Smooth muscle cell of the brain vasculature (primary cell): ENCODE data around the gene SLC6A2.

Experiments
- DNase-seq: peaks from one replicate; pipeline ENCODE4 v3.0.0-alpha.2; 2012; ENCODE audit warnings: low read depth, low spot score

Gene SLC6A2

DNA sequence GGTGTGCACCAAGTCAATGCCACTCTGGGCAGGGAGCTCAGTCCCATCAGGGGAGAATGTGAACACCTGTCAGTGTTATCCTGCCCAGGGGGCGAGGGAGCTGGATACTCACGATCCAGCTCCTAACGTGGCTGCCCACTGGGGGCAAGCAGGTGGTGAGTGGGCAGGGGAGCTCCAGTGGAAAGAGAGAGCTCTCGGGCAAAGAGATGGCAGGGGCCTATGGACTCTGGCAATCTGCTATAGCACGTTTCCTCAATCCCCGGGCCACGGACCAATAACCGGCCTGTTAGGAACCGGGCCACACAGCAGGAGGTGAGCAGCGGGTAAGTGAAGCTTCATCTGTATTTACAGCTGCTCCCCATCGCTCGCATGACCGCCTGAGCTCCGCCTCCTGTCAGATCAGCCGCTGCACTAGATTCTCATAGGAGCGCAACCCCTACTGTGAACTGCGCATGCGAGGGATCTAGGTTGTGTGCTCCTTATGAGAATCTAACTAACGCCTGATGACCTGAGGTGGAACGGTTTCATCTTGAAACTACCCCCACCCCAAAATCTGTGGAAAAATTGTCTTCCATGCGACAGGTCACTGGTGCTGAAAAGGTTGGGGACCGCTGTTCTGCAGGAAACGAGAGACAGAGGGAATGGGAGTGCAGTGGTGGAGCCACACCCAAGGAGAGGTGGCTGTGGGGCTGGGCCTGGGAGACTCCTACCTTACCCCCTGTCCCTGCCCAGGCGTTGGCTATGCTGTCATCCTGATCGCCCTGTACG lies 15.6 kb downstream of the SLC6A2 start:
- DNase-seq = no peak

DNA sequence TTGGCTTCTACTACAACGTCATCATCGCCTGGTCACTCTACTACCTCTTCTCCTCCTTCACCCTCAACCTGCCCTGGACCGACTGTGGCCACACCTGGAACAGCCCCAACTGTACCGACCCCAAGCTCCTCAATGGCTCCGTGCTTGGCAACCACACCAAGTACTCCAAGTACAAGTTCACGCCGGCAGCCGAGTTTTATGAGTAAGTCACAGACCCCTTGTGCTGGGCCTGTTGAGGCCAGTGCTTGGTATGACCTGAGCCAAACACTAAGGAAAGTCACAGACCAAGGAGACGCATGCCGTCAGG lies 16.1 kb downstream of the SLC6A2 start:
- DNase-seq = no peak

DNA sequence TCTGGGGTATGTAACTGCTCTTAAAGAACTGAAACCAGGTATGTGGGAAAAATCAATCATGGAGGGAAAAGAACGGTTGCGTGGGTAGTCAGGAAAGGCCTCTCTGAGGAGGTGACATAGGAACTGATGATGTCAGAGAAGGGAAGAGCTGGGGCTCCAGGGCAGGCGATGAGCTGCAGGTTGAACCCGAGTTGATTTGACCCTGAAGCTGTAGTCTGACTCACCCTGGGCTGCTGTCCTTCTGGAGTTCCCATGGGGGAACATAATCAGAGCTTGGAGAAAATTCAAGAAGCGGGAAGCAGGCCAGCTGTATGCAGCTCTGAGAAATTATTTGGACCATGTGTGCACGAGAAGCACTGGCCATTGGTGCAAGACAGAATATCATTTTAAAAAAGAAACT lies 16.7 kb downstream of the SLC6A2 start:
- no peak for DNase-seq

DNA sequence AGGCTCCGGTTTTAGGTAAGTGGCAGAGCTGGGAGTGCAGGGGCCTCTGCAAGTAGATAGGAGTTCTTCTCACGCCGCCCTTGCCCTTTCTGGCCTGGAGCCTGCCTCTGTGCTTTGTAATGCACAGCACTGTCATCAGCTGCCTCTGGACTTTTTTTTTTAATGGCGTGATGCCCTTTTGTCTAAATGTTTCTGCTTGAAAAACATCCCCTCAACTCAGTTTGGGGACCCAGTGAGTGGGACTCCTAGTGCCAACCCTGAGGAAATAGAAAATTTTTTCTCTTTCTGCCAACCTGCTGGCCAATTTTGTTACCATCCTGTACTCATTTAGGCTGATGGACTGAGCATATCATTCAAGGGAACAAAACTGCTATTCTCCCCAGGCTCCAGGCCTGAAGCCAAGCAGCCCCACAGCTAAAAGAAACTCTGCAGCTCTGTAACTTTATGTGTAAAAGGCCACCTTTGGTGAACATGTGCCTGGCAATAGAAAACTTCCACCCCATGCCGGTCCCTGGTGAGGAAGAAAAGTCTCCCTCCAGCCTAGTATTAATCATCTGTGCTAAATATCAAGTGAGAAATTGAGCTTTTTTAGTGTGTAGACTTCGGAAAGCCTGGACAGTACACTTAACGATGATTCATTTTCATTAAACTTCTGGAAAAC lies 22.5 kb downstream of the SLC6A2 start:
- DNase-seq = no peak

DNA sequence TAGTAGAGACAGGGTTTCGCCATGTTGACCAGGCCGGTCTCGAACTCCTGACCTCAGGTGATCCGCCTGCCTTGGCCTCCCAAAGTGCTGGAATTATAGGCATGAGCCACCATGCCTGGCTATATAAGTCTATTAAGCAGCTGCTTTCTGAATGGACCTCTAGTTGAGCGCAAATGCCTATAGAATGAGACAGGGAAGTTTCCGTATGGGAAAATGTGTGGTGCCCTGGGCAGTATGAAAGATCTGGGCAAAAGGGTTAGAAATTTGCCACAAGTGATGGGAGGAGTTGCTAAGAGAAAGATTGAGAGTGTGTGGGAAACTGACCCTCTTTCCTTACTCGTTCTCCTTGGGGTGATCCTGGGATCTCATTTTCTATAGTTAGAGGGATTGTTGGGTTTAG lies 26.3 kb downstream of the SLC6A2 start:
- DNase-seq = no peak

DNA sequence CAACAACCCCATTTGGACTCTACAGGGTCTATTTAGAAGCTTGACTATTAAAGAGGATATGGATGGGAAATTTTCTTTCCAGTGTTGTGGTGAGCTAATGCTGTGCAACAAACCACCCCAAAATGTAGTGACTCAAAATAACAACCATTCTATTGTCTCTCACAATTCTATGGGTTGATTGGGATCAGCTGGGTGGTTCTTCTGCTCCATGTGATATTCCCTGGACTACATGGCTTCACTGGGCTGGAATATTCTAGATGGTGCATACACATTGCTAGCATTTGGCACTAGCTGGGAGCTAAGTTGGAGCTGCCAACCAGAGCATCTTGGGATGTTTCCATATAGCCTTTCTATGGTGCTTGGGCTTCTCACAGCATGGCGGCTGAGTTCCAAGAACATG lies 30.2 kb downstream of the SLC6A2 start:
- DNase-seq = no peak

DNA sequence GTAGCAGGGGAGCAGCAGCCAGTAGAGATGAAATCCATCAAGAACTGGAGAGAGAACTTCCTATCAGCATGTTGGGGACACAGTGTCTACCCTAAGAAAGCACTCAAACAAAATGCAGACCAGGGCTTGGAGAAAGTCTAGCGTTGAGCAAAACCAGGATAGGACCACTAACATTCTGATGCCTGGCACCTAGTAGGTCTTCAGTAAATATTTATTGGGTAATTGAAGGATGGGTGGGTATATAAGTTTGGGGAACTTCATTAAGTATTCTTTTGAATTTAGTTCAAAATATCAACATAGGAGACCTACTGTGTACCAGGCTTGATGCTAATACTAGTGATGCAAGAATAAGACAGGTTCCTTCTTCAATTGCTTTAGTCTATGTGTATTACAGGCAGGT lies 30.9 kb downstream of the SLC6A2 start:
- DNase-seq = no peak

DNA sequence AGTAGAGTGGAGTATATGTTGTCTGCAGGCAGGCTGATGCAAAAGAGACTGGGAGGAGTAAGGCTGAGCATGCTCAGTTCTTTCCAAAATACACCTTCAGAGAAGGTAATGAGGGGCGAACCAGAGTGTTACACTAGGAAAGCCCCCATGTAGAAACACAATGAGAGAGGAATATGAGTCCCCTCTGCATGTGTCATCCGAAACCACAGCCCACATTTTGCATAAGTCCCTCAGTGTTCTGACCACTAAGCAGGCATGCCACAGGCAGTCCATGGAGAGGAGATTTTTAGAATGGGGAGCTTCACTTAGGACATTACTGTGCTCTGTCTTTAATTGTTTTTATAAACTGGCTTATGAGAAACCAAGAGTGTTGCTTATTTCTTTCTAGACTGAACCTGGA lies 32.0 kb downstream of the SLC6A2 start:
- no peak for DNase-seq

DNA sequence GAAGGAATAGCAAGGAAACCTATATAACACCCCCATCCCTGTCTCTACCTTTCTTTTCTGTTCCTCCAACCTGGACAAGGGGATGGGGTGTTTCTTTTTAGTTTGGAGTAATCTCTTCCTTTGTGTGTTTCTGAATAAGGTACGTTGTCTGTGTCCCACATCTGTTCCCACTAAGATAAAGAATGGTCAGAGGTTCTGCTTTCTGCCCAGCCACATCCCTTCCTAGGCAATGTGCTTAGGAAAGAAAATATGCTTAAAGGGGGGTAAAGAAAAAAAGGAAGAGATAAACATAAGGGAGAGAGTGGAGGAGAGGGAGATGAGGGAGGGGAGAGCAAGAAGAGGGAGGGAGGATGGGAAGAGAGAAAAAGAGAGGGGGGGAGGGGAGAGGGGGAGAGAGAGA lies 35.1 kb downstream of the SLC6A2 start:
- no peak for DNase-seq

DNA sequence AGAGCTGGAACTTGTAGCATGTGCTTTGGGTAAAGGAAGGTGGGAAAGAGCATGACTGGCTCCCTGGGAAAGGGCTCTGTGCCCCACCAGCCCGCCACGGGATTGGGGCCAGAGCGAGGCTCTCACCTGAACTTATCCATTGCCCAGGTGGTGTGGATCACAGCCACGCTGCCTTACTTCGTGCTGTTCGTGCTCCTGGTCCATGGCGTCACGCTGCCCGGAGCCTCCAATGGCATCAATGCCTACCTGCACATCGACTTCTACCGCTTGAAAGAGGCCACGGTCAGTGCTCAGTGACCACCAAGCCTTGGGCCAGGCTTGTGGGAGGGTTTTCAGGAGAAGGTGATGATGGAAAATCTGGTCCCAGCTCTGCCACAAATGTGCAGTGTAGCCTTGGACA lies 36.0 kb downstream of the SLC6A2 start:
- DNase-seq = no peak

DNA sequence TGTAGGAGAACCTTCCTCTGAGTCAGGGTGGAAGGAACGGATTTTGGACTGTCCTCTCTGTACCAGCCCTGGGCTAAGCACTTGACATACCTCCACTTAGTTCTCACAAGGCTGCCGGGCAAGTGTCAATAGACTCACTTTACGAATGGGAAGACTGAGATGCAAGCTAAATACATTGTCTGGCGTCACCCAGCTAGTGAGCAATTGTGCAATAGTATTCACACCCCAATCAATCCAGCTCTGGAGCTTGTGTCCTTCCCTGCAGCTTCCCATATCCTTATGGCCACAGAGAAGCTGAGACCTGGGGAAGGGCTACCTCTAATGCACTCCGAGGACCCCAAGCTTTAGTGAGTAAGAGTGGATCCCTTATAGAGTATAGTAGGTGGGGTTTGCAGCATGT lies 39.8 kb downstream of the SLC6A2 start:
- DNase-seq = no peak

DNA sequence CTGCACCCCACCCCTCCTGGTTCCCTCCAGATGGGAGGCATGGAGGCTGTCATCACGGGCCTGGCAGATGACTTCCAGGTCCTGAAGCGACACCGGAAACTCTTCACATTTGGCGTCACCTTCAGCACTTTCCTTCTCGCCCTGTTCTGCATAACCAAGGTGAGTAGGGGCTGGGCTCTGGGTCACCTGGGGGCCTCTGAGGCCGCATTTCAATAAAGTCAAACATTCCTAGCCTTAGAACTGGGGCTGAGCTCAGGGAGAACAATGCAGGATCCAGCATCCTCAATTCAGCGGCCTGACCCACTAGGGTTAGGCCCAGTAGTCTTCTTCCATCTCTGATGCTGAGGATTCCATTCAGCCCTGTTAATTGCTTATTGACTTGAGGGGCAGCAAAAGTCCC lies 42.1 kb downstream of the SLC6A2 start:
- DNase-seq = no peak

DNA sequence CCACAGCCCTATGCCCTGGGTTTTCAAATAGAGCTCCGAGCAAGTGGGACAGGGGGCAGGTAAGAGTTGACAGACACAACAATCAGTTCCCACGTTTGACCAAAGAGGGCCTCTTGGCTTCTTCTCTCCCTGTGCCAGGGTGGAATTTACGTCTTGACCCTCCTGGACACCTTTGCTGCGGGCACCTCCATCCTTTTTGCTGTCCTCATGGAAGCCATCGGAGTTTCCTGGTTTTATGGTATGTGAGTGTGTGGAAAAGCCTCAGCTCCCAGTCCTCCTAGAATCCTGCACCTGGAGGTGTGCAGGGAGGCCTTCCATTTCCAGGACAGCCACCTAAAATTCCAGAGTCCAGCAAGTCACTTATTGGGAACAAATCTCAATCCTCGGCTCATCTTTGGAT lies 42.5 kb downstream of the SLC6A2 start:
- DNase-seq = no peak

DNA sequence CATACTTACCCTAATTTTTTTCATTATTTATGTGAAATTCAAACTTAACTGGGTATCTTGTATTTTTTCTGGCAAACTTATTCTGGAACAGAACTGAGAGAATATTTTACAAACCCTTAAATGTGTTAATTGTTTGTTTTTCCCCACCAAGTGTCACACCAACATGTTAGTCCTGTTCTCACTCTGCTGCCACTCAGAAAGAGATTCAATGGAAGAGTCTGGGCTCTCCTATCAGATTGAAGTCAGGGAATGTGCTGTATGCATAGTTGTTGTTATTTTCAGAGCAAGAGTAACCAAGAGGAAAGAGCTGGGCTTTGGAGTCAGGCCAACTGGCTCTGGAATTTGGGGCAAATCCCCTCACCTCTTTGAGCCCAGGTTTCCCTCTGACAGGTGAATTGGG lies 43.2 kb downstream of the SLC6A2 start:
- no peak for DNase-seq

DNA sequence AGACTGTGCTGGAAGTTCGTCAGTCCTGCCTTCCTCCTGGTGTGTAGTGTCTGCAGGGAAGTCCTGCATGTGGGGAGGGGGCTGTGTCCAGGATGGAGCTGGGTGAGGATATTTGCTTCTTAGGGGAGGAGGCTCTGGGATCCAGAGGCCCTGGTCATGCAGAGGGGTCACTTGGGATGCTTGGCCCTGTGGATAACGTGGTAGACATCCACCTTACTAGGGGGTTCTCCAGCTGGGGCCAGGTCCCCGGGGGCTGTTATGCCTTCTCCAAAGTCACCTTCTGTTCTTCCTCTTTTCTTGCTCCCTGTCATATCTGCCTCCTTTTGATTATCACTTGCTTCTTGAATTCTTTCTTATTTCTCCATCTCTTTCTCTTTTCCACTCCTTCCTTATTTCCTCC lies 43.8 kb downstream of the SLC6A2 start:
- no peak for DNase-seq

DNA sequence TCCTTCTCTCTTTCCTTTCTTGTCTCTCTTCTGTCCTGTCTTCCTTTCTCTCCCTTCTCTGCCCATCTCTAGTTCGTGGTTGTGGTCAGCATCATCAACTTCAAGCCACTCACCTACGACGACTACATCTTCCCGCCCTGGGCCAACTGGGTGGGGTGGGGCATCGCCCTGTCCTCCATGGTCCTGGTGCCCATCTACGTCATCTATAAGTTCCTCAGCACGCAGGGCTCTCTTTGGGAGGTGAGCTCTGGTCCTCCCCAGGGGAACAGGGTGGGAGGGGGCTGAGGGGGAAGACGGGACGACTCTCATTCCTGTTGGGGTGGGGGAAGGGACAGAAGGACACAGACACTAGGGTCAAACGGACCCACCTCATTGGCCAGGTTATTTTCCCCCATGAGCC lies 44.3 kb downstream of the SLC6A2 start:
- DNase-seq = no peak

DNA sequence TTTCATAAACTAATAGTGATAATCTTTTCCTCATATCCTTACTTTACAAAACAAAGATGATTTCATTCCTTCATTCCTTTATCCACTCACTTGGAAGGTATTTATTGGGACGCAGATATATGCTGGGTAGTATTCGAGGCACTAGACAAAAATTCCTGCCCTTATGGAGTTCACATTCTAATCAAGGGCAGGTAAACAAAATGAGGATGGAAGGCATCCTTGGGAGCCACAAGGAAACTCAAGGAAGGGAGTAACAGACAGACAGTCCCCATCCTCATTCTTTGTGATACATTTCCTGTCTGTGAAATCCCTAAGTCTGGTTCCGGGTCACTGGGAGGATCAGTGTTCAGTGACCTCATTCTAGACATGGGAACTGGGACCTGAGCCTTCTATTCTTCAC lies 45.2 kb downstream of the SLC6A2 start:
- no peak for DNase-seq

DNA sequence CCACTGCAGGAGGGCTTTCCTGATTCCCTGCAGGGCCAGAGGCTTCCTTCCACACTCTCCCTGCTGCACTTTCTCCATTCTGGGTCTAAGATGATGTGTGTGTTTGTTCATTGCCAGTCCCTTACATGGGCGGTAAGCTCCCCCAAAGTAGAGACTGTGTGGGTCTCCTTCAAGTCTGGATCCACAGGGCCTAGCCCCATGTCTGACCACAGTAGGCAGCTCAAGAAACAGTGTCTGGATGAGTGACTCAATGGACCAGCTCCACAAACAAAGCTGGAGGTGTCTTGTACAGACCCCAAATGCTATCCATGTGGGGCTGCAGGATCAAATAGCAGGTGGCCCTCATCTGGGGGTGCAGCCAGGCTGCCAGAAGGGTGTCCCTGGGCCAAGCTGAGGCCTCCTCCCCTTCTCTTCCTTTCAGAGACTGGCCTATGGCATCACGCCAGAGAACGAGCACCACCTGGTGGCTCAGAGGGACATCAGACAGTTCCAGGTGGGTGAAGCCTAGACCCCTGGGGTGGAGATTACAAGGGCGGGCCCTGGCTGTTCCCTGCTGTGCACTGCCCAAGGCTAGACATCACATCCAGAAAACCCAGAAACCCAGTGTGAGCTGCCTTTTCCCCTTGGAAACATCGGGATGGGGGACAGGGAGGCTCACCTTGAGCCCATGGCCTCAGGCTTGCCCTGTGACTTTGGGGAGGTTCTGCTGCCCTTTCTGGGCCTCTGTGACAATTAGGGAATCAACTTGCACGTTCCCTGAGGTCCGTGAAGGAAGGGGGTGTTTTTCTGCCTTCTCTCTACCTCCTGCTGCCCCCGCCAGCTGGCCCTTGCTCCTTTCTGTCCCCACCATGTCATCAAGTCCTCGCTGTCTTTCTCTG lies 45.9 kb downstream of the SLC6A2 start:
- DNase-seq = peak; percentile 4

DNA sequence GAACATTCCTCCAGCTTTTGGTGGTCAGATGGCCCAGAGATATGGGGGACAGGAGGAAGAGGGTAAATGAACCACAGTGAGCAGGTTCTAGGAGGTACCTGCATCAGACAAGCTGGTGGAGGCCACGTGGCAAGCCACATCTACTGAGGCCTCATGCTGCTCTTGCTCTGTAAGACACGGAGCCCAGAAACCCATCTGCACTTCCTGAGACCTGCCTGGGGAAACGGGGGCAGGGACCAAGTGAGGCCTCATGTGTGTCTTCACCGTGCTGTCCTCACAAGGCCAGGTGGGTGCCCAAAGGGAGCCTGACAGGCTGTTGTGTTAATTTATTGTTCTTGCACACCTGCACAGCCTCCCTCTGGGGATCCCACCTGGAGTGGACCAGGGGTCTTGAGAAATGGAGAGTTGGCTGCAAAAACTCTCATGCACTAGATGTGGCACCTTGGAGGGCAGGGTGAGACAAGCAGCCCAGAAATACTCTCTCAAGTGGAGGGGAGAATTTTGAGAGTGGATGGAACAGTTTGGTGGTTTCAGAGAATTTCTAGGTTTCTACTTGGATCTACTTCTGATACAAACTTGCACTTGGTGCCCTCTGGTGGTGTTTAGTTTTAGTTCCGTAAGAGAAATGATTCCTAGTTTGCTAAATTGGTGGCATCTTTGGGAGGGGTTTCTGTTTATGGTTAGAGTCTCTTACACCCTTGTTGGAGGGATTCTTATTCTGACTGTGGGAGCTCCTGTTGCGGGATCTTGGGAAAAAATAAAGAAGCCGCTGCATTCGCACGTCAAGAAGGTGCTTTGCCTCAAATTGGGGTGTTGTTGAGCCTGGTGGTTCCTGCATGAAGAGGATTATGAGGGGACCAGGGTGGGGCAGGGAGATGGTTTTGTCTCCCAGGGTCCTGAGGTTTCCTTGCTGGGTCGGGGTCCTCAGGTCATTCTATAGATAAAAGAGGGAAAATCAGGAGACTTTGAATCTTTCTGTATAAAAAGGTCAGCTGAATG lies 47.5 kb downstream of the SLC6A2 start:
- peak; percentile 37 for DNase-seq

DNA sequence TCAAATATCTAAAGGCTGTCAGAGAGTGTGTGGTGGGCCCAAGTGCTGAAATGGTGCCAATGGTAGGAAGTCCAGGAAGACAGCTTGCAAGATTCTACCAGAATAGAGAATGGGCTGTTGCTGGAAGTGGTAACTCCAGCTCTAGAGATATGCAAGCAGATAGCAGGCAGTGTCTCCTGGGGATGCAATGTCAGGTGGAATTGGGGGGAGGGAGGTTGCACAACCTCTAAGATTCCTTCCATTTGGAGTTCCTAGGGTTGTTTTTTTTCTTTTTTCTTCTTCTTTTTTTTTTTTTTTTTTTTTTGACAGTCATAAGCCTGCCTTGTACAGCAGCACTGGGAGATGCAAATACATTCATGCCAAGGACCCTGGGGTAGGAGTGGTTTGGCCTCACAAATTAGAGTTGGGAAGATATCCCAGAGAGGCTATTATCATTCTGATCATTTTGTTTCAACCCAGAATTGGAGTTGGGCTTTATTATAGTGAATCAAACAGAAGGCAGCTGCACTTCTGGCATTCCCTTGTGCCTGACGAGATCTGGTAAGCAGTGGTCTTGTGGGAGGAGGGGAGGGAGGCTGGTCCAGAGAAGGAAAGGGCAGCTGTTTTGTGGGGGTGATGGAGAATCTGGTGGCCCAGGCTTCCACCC lies 51.1 kb downstream of the SLC6A2 start:
- no peak for DNase-seq

DNA sequence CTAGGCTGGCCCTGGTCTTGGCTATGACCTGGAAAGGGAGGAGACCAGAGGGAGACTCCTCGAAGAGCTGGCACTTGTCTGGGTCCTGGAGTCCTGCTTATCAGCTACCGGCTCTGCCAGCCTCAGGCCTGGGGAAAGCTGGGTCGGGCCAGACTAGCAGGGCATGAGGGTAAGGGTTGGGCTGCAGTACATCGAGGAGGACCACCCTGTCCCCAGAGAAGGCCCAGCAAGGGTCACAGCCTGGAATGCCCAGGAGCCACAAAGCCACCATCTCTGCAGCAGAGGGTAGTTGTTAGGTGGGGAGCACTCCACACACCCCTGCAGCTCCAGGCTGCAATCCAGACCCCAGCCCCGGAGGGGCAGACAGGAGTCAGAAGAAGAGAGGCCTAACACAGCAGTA lies 54.0 kb downstream of the SLC6A2 start:
- DNase-seq = no peak
